HEK293 (cell line): ENCODE data around the gene SEMA3G.

Experiments used
- ZNF169 ChIP-seq: fragments of 450-650 bp; formaldehyde crosslinking; IDR thresholded peaks from 2 replicates; pipeline ENCODE4 v1.5.1; 2016; ENCODE audit warnings: missing biosample characterization, missing genetic modification characterization
- ZNF707 ChIP-seq: fragments of 450-650 bp; formaldehyde crosslinking; IDR thresholded peaks from 2 replicates; pipeline ENCODE4 v1.5.1; 2016; ENCODE audit warnings: missing biosample characterization, missing genetic modification characterization

GRCh38 chr3:52397676-52398399 is 47.1 kb downstream of the SEMA3G start:
- TF ChIP-seq ZNF169 (tag by site-specific recombination) = no peak
- TF ChIP-seq ZNF707 = no peak
